ENCODE data around the gene BANF1. TPM values are rescaled to one million over a fixed set of nuclear protein-coding genes. Genes with fewer than 3 reads are reported as not detected.

Gene BANF1
- total and polyA plus RNA-seq, 12 donors: 196 to 381 (median 215) TPM

DNA sequence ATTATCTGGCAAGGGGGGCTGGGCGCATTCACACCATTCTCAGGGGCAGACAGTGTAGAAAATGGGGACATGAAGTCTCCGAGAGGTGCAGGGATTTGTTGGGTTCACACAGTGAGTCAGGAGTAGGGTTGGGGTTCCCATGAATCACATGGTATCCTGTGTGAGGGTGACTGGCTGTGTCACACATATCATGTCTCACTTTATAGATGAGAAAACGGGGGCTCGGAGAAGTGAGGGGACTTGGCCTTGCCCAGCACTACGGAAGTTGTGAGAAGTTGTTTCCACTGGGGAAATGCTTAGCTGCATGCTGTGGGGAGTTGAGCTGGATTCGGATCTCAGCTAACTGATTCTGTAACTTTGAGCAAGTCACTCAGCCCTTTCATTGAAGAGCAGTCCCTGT, 42.5 kb downstream of the BANF1 start:
- H3K4me3 ChIP-seq: no peak overlapping the region
- H3K27ac ChIP-seq: no peak overlapping the region
- DNase-seq (no peak), ATAC-seq (no peak)
- no peaks in the 10 kb centered on the region for H3K9me3 ChIP-seq
- no peaks in the 10 kb centered on the region for H3K36me3 ChIP-seq
- WGBS, 2 donors: 60 to 67% methylated on average over 6 of the region's 6 CpGs
- intact Hi-C loops (cut with DNase I): no loop called here
- H3K4me1 ChIP-seq: peaks cover 0 to 36% (median 12%) of the 10 kb centered on the region in 9 donors
- TF ChIP-seq, protein P1, sequence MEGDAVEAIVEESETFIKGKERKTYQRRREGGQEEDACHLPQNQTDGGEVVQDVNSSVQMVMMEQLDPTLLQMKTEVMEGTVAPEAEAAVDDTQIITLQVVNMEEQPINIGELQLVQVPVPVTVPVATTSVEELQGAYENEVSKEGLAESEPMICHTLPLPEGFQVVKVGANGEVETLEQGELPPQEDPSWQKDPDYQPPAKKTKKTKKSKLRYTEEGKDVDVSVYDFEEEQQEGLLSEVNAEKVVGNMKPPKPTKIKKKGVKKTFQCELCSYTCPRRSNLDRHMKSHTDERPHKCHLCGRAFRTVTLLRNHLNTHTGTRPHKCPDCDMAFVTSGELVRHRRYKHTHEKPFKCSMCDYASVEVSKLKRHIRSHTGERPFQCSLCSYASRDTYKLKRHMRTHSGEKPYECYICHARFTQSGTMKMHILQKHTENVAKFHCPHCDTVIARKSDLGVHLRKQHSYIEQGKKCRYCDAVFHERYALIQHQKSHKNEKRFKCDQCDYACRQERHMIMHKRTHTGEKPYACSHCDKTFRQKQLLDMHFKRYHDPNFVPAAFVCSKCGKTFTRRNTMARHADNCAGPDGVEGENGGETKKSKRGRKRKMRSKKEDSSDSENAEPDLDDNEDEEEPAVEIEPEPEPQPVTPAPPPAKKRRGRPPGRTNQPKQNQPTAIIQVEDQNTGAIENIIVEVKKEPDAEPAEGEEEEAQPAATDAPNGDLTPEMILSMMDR (IDR thresholded peaks at IDR 0.05): no peak
- H3K27me3 ChIP-seq: peaks cover 0 to 26% (median 17%) of the 10 kb centered on the region in 7 donors

DNA sequence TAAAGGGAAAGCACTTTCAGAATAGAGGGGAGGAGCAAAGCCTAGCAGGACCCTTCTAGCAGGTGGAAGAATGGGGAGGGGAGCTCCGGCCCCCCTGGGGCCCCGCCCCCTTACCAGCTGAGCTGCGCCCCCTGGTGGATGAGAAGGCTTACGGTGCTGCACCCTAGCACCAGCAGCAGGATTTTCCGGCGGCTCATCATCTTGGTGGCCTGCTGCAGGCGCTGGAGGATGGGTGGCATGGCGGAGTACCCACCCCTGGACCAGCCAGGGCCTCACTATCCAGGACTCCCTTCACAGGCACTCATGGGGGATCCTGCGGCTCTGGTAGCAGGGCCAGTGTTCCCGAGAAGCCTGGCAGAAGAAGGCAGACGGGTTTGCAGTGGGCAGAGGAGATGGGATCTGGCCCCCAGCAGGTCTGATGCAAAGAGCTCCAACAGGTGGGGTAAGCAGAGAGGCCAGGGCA, 42.9 kb downstream of the BANF1 start:
- intact Hi-C loops (cut with DNase I): no loop called here
- DNase-seq (peak; percentile 71 to 74), ATAC-seq (peak; percentile 60 to 82 (median 72))
- WGBS, 2 donors: 13 to 16% methylated on average over 11 of the region's 11 CpGs
- H3K27me3 ChIP-seq: peaks cover 0 to 28% (median 17%) of the 10 kb centered on the region in 7 donors
- H3K4me3 ChIP-seq: no peak overlapping the region
- no peaks in the 10 kb centered on the region for H3K36me3 ChIP-seq
- TF ChIP-seq, protein P1 (IDR thresholded peaks at IDR 0.05): peak; percentile 76 to 96 (median 91)
- H3K9me3 ChIP-seq: no peaks in the 10 kb centered on the region
- peaks cover 0 to 36% (median 12%) of the 10 kb centered on the region in 9 donors for H3K4me1 ChIP-seq
- no peak overlapping the region for H3K27ac ChIP-seq

DNA sequence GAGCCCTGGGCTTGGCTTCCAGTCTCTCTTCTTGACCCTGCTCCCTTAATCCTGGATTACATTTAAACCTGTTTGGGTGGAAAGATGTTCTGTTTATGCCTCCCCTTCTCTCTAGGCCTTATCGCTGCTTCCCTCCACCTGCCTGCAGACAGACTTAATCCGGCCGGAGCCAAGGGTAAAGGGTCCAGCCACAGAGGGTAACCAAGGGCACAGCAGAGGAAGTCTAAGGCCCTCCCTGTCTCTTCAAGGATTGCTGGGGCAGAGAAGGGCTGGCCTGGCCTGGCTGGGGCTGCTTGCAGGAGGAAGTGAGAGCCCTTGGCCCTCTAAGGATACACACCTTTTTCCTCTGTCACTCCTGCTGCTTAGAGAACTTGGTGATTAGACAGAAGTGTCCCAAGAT, 44.6 kb downstream of the BANF1 start:
- intact Hi-C loops (cut with DNase I): no loop called here
- WGBS, 2 donors: 90 to 98% methylated on average over 3 of the region's 3 CpGs
- no peak for DNase-seq

DNA sequence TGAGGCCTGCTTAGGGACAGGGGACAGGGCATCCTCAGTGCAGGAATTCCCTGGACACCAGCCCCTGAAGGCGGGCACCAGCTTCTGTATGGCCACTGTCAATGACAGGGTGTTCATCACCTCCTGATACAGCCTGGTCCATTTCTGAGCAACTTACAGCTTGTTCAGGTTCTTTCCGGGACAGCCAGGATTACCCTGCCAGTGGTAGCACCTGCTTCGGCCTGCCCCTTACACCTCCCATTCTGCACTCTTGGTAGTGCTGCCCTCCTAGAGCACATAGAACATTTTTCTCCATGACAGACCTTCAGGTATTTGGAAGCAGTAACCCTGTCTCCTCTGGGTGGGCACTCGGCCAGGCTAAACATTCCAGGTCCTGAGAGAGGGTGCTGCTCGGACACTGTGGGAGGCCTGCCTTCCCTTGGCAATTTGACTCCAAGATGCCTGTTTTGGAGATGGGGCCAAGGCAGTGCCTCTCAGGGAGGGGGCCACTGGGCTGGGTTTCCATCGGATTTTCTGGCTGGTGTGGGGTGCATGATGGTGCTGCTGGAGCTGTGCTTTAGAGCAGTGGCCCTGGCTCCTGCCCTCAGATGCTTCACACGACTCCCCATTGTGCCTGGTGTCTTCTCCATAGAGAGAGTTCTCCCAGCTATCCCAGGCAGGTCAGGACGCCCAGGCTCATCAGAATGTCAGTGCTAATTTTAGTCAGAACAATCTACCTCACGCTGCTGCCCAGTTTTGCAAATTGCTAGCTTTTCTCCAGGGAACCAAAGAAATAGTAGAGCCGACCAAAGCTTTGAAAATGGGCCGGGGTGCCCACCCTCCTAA, 45.5 kb downstream of the BANF1 start:
- H3K27me3 ChIP-seq: peaks cover 0 to 28% (median 17%) of the 10 kb centered on the region in 7 donors
- H3K36me3 ChIP-seq: no peaks in the 10 kb centered on the region
- DNase-seq (no peak), ATAC-seq (peak in 2 of 8 donors; percentile 11 to 21)
- intact Hi-C loops (cut with DNase I): no loop called here
- peak overlapping the region in 2 of 10 donors; percentile 43 to 47 for H3K4me3 ChIP-seq
- H3K4me1 ChIP-seq: peaks cover 3 to 47% (median 23%) of the 10 kb centered on the region in 9 donors
- H3K27ac ChIP-seq: peak overlapping the region in 6 of 10 donors; percentile 12 to 77 (median 38)
- H3K9me3 ChIP-seq: no peaks in the 10 kb centered on the region
- 62 to 64% methylated on average over 11 of the region's 11 CpGs for WGBS, 2 donors
- TF ChIP-seq, protein P1 (IDR thresholded peaks at IDR 0.05): no peak

More for the DNA sequence above, 44.6 kb downstream of the BANF1 start:
- Histone ChIP-seq H3K9me3 (no peaks in the 10 kb centered on the region), H3K4me1 (peaks cover 3 to 45% (median 20%) of the 10 kb centered on the region in 9 donors), H3K27me3 (peaks cover 0 to 28% (median 17%) of the 10 kb centered on the region in 7 donors), H3K36me3 (no peaks in the 10 kb centered on the region), H3K27ac (peak overlapping the region in 4 of 10 donors; percentile 12 to 77 (median 53)), H3K4me3 (no peak overlapping the region)
- ATAC-seq: no peak
- TF ChIP-seq, protein P1 (IDR thresholded peaks at IDR 0.05): no peak

Measured in heart right ventricle (tissue), 16 donors.